Hepatocyte (in vitro differentiated cells): ENCODE measurements around the gene P2RX4.

Experiments used
- CTCF ChIP-seq: fragments of 200-600 bp; sonication (generic); IDR thresholded peaks from 2 replicates; pipeline ENCODE4 v1.5.1; 2016; ENCODE audit warnings: antibody characterized with exemption, mild to moderate bottlenecking; ENCODE audit not compliant: poor library complexity
- EZH2 ChIP-seq: fragments of 200-600 bp; sonication (generic); IDR thresholded peaks from 2 replicates; pipeline ENCODE4 v1.6.1; 2016; ENCODE audit warnings: antibody characterized with exemption, mild to moderate bottlenecking, borderline replicate concordance
- EZH2phosphoT487 ChIP-seq: fragments of 200-600 bp; sonication (generic); IDR thresholded peaks from one replicate; pipeline ENCODE4 v1.6.1; 2018; ENCODE audit warnings: antibody characterized with exemption, mild to moderate bottlenecking, low read depth, moderate library complexity; ENCODE audit not compliant: unreplicated experiment, severe bottlenecking

DNA sequence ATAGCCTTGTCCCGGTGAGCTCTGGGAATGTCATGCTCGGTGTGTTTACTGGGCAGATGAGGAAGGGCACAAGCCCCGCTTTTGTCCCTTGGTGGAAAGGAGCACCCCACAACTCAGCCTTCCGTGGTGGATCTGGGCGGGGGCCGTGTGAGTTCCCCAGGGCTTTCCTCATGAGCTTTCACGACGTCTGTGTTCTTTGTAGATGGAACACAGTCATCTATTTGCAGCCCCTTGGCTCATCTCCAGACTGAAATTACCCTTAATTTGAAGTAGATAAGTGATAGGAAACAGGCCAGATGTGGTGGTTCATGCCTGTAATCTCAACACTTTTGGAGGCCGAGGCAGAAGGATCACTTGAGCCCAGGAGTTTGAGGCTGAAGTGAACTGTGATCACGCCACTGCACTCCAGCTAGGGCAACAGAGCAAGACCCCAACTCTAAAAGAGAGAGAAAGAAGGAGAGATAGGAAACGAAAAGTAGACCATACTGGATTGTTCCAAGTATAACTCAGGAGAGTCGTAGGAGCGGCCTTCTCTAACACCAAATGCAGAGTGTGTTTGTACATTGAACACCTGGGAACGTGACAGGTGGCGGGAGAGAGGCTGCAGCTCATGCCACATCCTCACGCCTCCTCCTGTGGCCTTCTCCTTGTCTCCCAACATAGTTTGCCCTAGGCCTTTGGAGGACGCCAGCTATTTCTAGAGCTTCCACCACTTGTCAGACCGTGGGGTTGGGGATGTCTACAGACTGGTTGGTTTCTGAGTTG is 8.8 kb downstream of the P2RX4 start:
- TF ChIP-seq CTCF (no peak), EZH2phosphoT487 (no peak), EZH2 (no peak)
